Gastrocnemius medialis (tissue), 4 donors: ENCODE data around the gene TMEM266. TPM values are rescaled to one million over a fixed set of nuclear protein-coding genes. Genes with fewer than 3 reads are reported as not detected.
A peak's percentile ranks its signal among the peaks of the same experiment; 100 is the strongest.

Source experiments
- ATAC-seq, 2 donors: fragments of 150-250 bp; one replicate each; pipeline ENCODE4 v1.9.1; 2016
- DNase-seq, 2 donors: peaks; one replicate each; pipeline ENCODE4 v3.0.0-alpha.2; 2019
- H3K27ac ChIP-seq, 4 donors: fragments of 200-600 bp; sonication (generic); 1 replicate in 1 of 4; 2 replicates in 3 of 4; pipeline ENCODE4 v1.5.1; 2016 to 2018; ENCODE audit warnings: mild to moderate bottlenecking in 2 of 4, moderate library complexity in 1 of 4
- H3K27me3 ChIP-seq, 3 donors: fragments of 200-600 bp; sonication (generic) in 2 of 3; 1 replicate in 1 of 3; 2 replicates in 2 of 3; pipeline versions ENCODE4 v1.5.1 to v1.6.0; 2016 to 2019; ENCODE audit warnings: mild to moderate bottlenecking in 1 of 3, moderate library complexity in 1 of 3
- H3K36me3 ChIP-seq, 2 donors: fragments of 200-600 bp; sonication (generic) in 1 of 2; one replicate each; pipeline ENCODE4 v1.5.1; 2017 to 2018
- H3K4me1 ChIP-seq, 2 donors: fragments of 200-600 bp; sonication (generic) in 1 of 2; one replicate each; pipeline ENCODE4 v1.5.1; 2016 to 2017; ENCODE audit warnings: mild to moderate bottlenecking in 2 of 2
- H3K4me3 ChIP-seq, 4 donors: fragments of 200-600 bp; sonication (generic) in 3 of 4; 1 replicate in 1 of 4; 2 replicates in 3 of 4; pipeline ENCODE4 v1.5.1; 2016 to 2019; ENCODE audit warnings: mild to moderate bottlenecking in 2 of 4
- H3K9me3 ChIP-seq, 3 donors: fragments of 200-600 bp; sonication (generic) in 2 of 3; 1 replicate in 1 of 3; 2 replicates in 2 of 3; pipeline ENCODE4 v1.5.1; 2016 to 2019
- POLR2A ChIP-seq, 2 donors: fragments of 450-650 bp; IDR thresholded peaks; one replicate each; pipeline ENCODE4 v1.6.1; 2017; ENCODE audit warnings: antibody characterized with exemption in 2 of 2, mild to moderate bottlenecking in 2 of 2, moderate library complexity in 2 of 2
- in situ Hi-C, 4 donors: fragments of 200-750 bp; cut with MboI; loops; one replicate each; pipeline versions ENCODE4 v1.15.0 to v1.8.0; 2017; ENCODE audit warnings: low sequenced_read_pairs in 4 of 4
- intact Hi-C: fragments of 100-400 bp; cut with DNase I; formaldehyde crosslinking; loops from one replicate; pipeline ENCODE4 v1.15.1; 2023; ENCODE audit warnings: low total_unique reads
- total RNA-seq, 4 donors: library from RNA; depleted of rRNA; stranded (reverse); fragments of >200 nt; gene quantifications; one replicate each; pipeline versions ENCODE4 v1.1.0 to v1.2.3, GENCODE V29; 2016
- TF ChIP-seq, protein P1 (sequence below), 5 experiments: fragments of 450-650 bp in 3 of 5; fragments of 200-600 bp in 2 of 5; sonication (generic) in 2 of 5; IDR thresholded peaks in 4 of 5; conservative IDR thresholded peaks in 1 of 5; 1 replicate in 4 of 5; 2 replicates in 1 of 5; pipeline ENCODE4 v1.5.1; 2016 to 2019; ENCODE audit warnings: antibody characterized with exemption in 5 of 5, mild to moderate bottlenecking in 3 of 5, moderate library complexity in 3 of 5

Gene TMEM266
- total RNA-seq, 4 donors from 2014 or later: 3.6 to 17.1 (median 11.7) TPM

DNA sequence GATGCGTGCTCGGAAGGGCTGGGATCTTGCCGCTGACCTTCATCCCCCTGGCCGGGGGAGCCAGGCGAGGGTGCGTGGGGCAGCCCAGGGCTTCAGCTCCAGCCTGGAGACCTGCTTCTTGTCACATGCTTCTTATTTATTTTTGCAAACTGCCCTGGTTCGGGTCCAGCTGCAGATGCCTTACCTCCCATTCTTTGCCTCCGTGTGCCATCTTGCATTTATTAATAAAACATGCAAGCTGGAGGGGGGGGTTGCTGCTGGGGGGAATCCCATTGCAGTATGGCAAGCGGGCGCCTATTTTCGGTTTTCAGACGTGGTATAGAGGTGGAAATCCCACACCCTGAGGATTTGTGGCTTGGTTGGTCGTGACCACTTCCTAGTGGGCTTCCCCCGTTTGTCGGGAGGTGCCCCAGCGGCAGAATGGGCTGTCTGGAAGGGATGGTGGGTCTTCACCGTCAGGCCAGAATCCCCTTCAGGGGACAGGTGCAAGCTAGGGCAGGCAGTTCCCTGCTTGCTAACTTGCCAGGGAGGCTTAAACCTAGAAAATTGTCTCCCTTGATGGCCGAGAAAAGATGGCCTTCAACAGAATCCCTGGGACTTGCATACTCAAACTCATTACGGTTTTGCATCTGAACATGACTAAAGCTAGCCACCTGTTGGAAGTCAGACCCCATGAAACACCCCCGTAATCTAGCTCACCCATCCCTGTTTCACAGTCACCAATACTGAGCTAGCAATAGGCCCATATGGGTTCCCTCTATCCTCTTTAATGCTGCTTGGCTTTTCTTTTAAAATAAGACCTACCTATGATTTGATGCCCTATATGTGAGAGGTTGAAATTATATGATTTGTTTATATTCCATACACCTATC, 569 bp downstream of the TMEM266 start:
- Histone ChIP-seq H3K4me1 (peaks cover 12 to 28% of the 10 kb centered on the region in 2 donors), H3K9me3 (no peaks in the 10 kb centered on the region), H3K27ac (peak overlapping the region; percentile 70 to 79 (median 74)), H3K36me3 (no peaks in the 10 kb centered on the region), H3K4me3 (peak overlapping the region; percentile 68 to 76 (median 71)), H3K27me3 (peaks cover 0 to 3% (median 0%) of the 10 kb centered on the region in 3 donors)
- intact Hi-C loops: no loop called here
- ATAC-seq (peak; percentile 21 to 30), DNase-seq (no peak)
- in situ Hi-C loops: no loop called here
- TF ChIP-seq, protein P1, sequence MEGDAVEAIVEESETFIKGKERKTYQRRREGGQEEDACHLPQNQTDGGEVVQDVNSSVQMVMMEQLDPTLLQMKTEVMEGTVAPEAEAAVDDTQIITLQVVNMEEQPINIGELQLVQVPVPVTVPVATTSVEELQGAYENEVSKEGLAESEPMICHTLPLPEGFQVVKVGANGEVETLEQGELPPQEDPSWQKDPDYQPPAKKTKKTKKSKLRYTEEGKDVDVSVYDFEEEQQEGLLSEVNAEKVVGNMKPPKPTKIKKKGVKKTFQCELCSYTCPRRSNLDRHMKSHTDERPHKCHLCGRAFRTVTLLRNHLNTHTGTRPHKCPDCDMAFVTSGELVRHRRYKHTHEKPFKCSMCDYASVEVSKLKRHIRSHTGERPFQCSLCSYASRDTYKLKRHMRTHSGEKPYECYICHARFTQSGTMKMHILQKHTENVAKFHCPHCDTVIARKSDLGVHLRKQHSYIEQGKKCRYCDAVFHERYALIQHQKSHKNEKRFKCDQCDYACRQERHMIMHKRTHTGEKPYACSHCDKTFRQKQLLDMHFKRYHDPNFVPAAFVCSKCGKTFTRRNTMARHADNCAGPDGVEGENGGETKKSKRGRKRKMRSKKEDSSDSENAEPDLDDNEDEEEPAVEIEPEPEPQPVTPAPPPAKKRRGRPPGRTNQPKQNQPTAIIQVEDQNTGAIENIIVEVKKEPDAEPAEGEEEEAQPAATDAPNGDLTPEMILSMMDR (IDR thresholded peaks at IDR 0.05 in 4 of 5, conservative IDR thresholded peaks at IDR 0.05 in 1 of 5): no peak
- TF ChIP-seq POLR2A (IDR thresholded peaks at IDR 0.05): no peak

DNA sequence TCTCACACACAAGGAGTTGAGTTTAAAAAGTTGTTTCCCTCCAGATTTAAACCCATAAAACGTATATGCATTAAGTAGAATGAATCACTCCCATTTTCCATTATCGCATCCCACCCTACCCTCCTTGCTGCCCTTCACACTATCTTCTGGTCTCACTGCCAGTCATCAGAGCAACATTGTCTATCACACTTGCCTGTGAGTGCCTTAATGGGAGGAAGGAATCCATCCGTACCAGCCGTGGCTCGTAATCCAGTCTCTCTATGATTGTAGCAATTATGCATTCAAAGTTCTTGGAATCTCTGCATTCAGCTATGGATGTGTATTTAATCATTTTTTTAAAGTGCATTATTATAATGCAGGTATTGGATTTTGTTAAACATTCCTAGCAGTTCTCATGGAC, 1.9 kb downstream of the TMEM266 start:
- ATAC-seq: no peak
- DNase-seq: no peak
- H3K27ac ChIP-seq: peak overlapping the region in 2 of 4 donors; percentile 71 to 88
- H3K4me1 ChIP-seq: peaks cover 24 to 39% of the 10 kb centered on the region in 2 donors
- H3K9me3 ChIP-seq: no peaks in the 10 kb centered on the region
- in situ Hi-C loops (no loop called here), intact Hi-C loops (no loop called here)
- no peaks in the 10 kb centered on the region for H3K36me3 ChIP-seq
- TF ChIP-seq POLR2A (IDR thresholded peaks at IDR 0.05): no peak
- TF ChIP-seq, protein P1 (IDR thresholded peaks at IDR 0.05 in 4 of 5, conservative IDR thresholded peaks at IDR 0.05 in 1 of 5): no peak
- H3K4me3 ChIP-seq: no peak overlapping the region
- H3K27me3 ChIP-seq: peaks cover 0 to 3% (median 0%) of the 10 kb centered on the region in 3 donors

DNA sequence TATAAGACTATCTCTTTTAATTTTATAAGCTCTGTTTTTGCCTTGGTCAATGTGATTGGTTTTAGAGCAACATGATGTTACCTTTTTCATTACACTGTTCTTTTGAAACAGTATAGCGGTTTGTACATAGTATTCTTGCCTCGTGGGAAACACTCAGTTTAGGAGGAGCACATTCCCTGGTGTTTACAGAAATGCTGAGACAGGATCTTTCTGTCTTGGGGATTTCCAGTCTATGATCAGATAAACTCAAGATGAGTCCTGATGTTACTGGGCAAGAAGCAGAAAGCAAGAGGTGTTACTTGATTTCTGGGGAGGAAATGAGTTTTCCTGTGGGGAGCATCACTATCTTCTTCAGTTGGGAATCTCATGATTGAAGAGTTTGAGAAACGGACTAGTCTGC, 2.5 kb downstream of the TMEM266 start:
- TF ChIP-seq, protein P1 (IDR thresholded peaks at IDR 0.05 in 4 of 5, conservative IDR thresholded peaks at IDR 0.05 in 1 of 5): no peak
- no peak for TF ChIP-seq POLR2A (IDR thresholded peaks at IDR 0.05)
- H3K36me3 ChIP-seq: no peaks in the 10 kb centered on the region
- H3K27me3 ChIP-seq: peaks cover 0 to 3% (median 0%) of the 10 kb centered on the region in 3 donors
- ATAC-seq (peak in 1 of 2 donors; percentile 41), DNase-seq (no peak)
- H3K27ac ChIP-seq: peak overlapping the region; percentile 26 to 88 (median 56)
- H3K4me3 ChIP-seq: no peak overlapping the region
- intact Hi-C loops (no loop called here), in situ Hi-C loops (no loop called here)
- H3K9me3 ChIP-seq: no peaks in the 10 kb centered on the region
- peaks cover 19 to 35% of the 10 kb centered on the region in 2 donors for H3K4me1 ChIP-seq

DNA sequence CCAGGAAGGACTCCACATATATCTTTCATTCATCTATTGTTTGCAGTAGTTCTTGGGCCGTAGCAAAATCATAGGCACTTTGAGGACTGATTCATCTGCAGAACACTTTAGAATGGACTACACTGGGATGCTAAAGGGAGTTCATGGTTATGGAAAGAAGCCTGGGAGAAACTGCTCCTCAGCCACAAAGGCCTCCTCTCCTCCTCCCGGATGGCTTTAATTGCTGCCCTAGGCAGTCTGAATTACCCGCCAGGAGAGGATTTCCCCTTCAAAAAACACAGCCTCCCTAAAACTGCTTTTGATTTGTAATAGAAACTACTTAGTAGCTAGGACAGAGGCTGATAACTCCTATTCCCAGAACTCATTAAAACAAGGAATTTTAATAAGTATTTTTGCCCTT, 4.6 kb downstream of the TMEM266 start:
- intact Hi-C loops (no loop called here), in situ Hi-C loops (no loop called here)
- no peak for ATAC-seq
- Histone ChIP-seq H3K4me3 (no peak overlapping the region), H3K4me1 (peaks cover 19 to 32% of the 10 kb centered on the region in 2 donors), H3K9me3 (no peaks in the 10 kb centered on the region), H3K27me3 (peaks cover 0 to 3% (median 0%) of the 10 kb centered on the region in 3 donors), H3K27ac (peak overlapping the region; percentile 71 to 88 (median 76)), H3K36me3 (no peaks in the 10 kb centered on the region)
- TF ChIP-seq, protein P1 (IDR thresholded peaks at IDR 0.05 in 4 of 5, conservative IDR thresholded peaks at IDR 0.05 in 1 of 5): no peak
- TF ChIP-seq POLR2A (IDR thresholded peaks at IDR 0.05): no peak
- no peak for DNase-seq
